H7 (cell line): ENCODE measurements around the gene CDKN2B-AS1. TPM values are rescaled to one million over a fixed set of nuclear protein-coding genes. Genes with fewer than 3 reads are reported as not detected.

ENCODE experiments used
- DNase-seq: peaks from one replicate; pipeline ENCODE4 v3.0.0; 2012
- H3K27me3 ChIP-seq: 2 replicates; pipeline ENCODE4 v1.6.0; 2011; ENCODE audit warnings: mild to moderate bottlenecking, low read length; ENCODE audit not compliant: control insufficient read depth, insufficient read depth
- H3K36me3 ChIP-seq: replicated peaks from 2 replicates; pipeline ENCODE4 v1.5.1; 2011; ENCODE audit warnings: low read length; ENCODE audit not compliant: control insufficient read depth, insufficient read depth
- H3K4me3 ChIP-seq: 2 replicates; pipeline ENCODE4 v1.5.1; 2011; ENCODE audit warnings: low read depth, mild to moderate bottlenecking, control low read depth, low read length, moderate library complexity; ENCODE audit not compliant: insufficient read depth
- total RNA-seq: library from RNA; depleted of rRNA; stranded (reverse); fragments of >200 nt; shearing (Covaris generic); gene quantifications from 2 replicates; pipeline ENCODE4 v1.2.3, GENCODE V29; 2014

The CDKN2B-AS1 gene
- total RNA-seq, 1 experiment from 2014 or later, result not detected

GRCh38 chr9:22141908-22142307 is 147.3 kb downstream of the CDKN2B-AS1 start:
- no peaks in the 10 kb centered on the region for H3K36me3 ChIP-seq
- no peak for DNase-seq
- no peak overlapping the region for H3K4me3 ChIP-seq
- H3K27me3 ChIP-seq, result no peaks in the 10 kb centered on the region

GRCh38 chr9:22142671-22143070 is 148.1 kb downstream of the CDKN2B-AS1 start:
- no peaks in the 10 kb centered on the region for H3K27me3 ChIP-seq
- no peak for DNase-seq
- H3K36me3 ChIP-seq, result no peaks in the 10 kb centered on the region
- no peak overlapping the region for H3K4me3 ChIP-seq

GRCh38 chr9:22143799-22144625 is 149.4 kb downstream of the CDKN2B-AS1 start:
- no peak for DNase-seq
- Histone ChIP-seq H3K36me3 (no peaks in the 10 kb centered on the region), H3K4me3 (no peak overlapping the region), H3K27me3 (no peaks in the 10 kb centered on the region)

GRCh38 chr9:22146604-22147003 is 152.0 kb downstream of the CDKN2B-AS1 start:
- DNase-seq, result no peak
- Histone ChIP-seq H3K27me3 (no peaks in the 10 kb centered on the region), H3K4me3 (no peak overlapping the region), H3K36me3 (no peaks in the 10 kb centered on the region)

- no peak for DNase-seq
Observed at GRCh38 chr9:22147813-22148527, 153.4 kb downstream of the CDKN2B-AS1 start.

GRCh38 chr9:22148528-22148875 is 153.9 kb downstream of the CDKN2B-AS1 start:
- Histone ChIP-seq H3K36me3 (no peaks in the 10 kb centered on the region), H3K4me3 (no peak overlapping the region), H3K27me3 (no peaks in the 10 kb centered on the region)
- DNase-seq, result no peak

More at GRCh38 chr9:22147813-22148527, 153.4 kb downstream of the CDKN2B-AS1 start:
- H3K4me3 ChIP-seq, result no peak overlapping the region
- H3K27me3 ChIP-seq, result no peaks in the 10 kb centered on the region
- H3K36me3 ChIP-seq, result no peaks in the 10 kb centered on the region

- no peaks in the 10 kb centered on the region for H3K27me3 ChIP-seq
- no peak for DNase-seq
- no peaks in the 10 kb centered on the region for H3K36me3 ChIP-seq
- no peak overlapping the region for H3K4me3 ChIP-seq
Observed at GRCh38 chr9:22148876-22149637, 154.5 kb downstream of the CDKN2B-AS1 start.

- Histone ChIP-seq H3K36me3 (no peaks in the 10 kb centered on the region), H3K27me3 (no peaks in the 10 kb centered on the region), H3K4me3 (no peak overlapping the region)
- DNase-seq, result no peak
Observed at GRCh38 chr9:22154064-22154463, 159.5 kb downstream of the CDKN2B-AS1 start.

- Histone ChIP-seq H3K27me3 (no peaks in the 10 kb centered on the region), H3K4me3 (no peak overlapping the region), H3K36me3 (no peaks in the 10 kb centered on the region)
- DNase-seq, result no peak
Observed at GRCh38 chr9:22156586-22156985, 162.0 kb downstream of the CDKN2B-AS1 start.

- DNase-seq, result no peak
Observed at GRCh38 chr9:22157276-22157675, 162.7 kb downstream of the CDKN2B-AS1 start.

GRCh38 chr9:22157828-22158227 is 163.2 kb downstream of the CDKN2B-AS1 start:
- Histone ChIP-seq H3K36me3 (no peaks in the 10 kb centered on the region), H3K4me3 (no peak overlapping the region), H3K27me3 (no peaks in the 10 kb centered on the region)
- DNase-seq, result no peak

More at GRCh38 chr9:22157276-22157675, 162.7 kb downstream of the CDKN2B-AS1 start:
- Histone ChIP-seq H3K36me3 (no peaks in the 10 kb centered on the region), H3K4me3 (no peak overlapping the region), H3K27me3 (no peaks in the 10 kb centered on the region)

- no peak overlapping the region for H3K4me3 ChIP-seq
- no peak for DNase-seq
- H3K36me3 ChIP-seq, result no peaks in the 10 kb centered on the region
Observed at GRCh38 chr9:22158271-22158670, 163.7 kb downstream of the CDKN2B-AS1 start.

GRCh38 chr9:22158927-22159346 is 164.3 kb downstream of the CDKN2B-AS1 start:
- DNase-seq, result no peak
- no peaks in the 10 kb centered on the region for H3K36me3 ChIP-seq
- no peak overlapping the region for H3K4me3 ChIP-seq
- H3K27me3 ChIP-seq, result no peaks in the 10 kb centered on the region

More at GRCh38 chr9:22158271-22158670, 163.7 kb downstream of the CDKN2B-AS1 start:
- H3K27me3 ChIP-seq, result no peaks in the 10 kb centered on the region

- H3K36me3 ChIP-seq, result no peaks in the 10 kb centered on the region
- DNase-seq, result no peak
- H3K4me3 ChIP-seq, result no peak overlapping the region
- no peaks in the 10 kb centered on the region for H3K27me3 ChIP-seq
Observed at GRCh38 chr9:22159586-22159985, 165.0 kb downstream of the CDKN2B-AS1 start.
